ENCODE results near the gene SSTR3. TPM values are rescaled to one million over a fixed set of nuclear protein-coding genes. Genes with fewer than 3 reads are reported as not detected.

Gene SSTR3
- total and polyA plus RNA-seq, 2 donors (not counting 1 experiment from before 2014, with no cell fraction given), result not detected

DNA sequence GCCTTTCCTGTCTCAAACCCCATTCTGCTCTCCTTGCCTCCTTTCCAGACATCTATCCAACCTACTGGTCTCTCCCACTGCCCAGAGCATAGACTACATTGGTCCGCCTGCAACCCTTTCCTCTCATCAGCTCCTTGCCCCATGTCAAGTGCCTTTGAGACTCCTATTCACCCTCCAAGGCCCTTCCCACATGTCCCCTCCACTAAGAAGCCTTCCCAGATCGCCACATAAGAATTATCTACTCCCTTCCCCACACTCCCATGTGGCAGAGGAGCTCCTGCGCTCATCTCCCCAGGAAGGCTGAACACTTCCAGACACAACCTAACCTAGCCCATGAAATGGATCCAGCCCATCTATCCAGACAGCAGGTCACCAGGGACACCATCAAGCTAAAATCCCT is 34.5 kb downstream of the SSTR3 start:
- H3K9ac ChIP-seq (ENCODE audit: insufficient read depth, low read length), result no peak overlapping the region
- no peaks in the 10 kb centered on the region for H3K9me3 ChIP-seq (ENCODE audit: control insufficient read depth, insufficient read depth, low read depth, low read length)
- H3K4me3 ChIP-seq (replicated peaks in 1 of 4; ENCODE audit: control extremely low read depth in 1 of 4, insufficient read depth in 1 of 4, low read depth in 3 of 4, low read length in 4 of 4), result no peak overlapping the region
- no peak overlapping the region for H2AFZ ChIP-seq (ENCODE audit: low read length)
- peaks cover 2% of the 10 kb centered on the region for H3K27me3 ChIP-seq (ENCODE audit: control insufficient read depth, insufficient read depth, low read length)
- H3K4me2 ChIP-seq (ENCODE audit: extremely low read depth, insufficient read depth, low read length), result no peak overlapping the region
- H3K79me2 ChIP-seq (ENCODE audit: control insufficient read depth, insufficient read depth, low read length), result no peaks in the 10 kb centered on the region
- peaks cover 2% of the 10 kb centered on the region for H3K36me3 ChIP-seq (ENCODE audit: control insufficient read depth, insufficient read depth, low read length)
- TF ChIP-seq, protein P1, sequence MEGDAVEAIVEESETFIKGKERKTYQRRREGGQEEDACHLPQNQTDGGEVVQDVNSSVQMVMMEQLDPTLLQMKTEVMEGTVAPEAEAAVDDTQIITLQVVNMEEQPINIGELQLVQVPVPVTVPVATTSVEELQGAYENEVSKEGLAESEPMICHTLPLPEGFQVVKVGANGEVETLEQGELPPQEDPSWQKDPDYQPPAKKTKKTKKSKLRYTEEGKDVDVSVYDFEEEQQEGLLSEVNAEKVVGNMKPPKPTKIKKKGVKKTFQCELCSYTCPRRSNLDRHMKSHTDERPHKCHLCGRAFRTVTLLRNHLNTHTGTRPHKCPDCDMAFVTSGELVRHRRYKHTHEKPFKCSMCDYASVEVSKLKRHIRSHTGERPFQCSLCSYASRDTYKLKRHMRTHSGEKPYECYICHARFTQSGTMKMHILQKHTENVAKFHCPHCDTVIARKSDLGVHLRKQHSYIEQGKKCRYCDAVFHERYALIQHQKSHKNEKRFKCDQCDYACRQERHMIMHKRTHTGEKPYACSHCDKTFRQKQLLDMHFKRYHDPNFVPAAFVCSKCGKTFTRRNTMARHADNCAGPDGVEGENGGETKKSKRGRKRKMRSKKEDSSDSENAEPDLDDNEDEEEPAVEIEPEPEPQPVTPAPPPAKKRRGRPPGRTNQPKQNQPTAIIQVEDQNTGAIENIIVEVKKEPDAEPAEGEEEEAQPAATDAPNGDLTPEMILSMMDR (conservative IDR thresholded peaks at IDR 0.05 in 1 of 2, IDR thresholded peaks at IDR 0.05 in 1 of 2; ENCODE audit: low read depth in 1 of 2, low read length in 2 of 2), result no peak
- H4K20me1 ChIP-seq (ENCODE audit: control insufficient read depth, extremely low read depth, insufficient read depth, low read length), result peaks cover 2% of the 10 kb centered on the region
- peaks cover 14% of the 10 kb centered on the region for H3K4me1 ChIP-seq (ENCODE audit: control insufficient read depth, extremely low read depth, insufficient read depth, low read length)
- H3K27ac ChIP-seq (ENCODE audit: insufficient read depth, low read length), result no peak overlapping the region
- no peak for DNase-seq (ENCODE audit: low read depth in 2 of 2)

DNA sequence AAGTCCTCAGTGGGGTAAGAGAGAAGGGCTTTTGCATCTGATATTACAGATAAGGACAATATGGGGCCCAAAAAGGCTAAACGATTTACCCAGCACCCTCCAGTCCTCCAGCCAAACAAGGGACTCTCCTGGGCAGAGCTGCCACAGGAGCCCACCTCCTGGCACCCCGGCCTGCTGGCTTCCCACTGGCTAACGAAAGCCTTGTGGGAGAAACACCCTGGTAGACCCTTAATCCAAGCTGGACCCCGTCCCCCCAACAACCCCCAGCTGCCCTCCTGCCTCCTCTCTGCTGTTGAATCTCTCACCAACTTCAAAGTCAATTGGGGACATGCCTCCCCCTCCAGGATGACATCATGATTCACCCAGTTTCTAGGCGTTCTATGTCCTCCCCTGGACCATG is 35.1 kb downstream of the SSTR3 start:
- H3K27ac ChIP-seq (ENCODE audit: insufficient read depth, low read length), result no peak overlapping the region
- no peak overlapping the region for H3K4me2 ChIP-seq (ENCODE audit: extremely low read depth, insufficient read depth, low read length)
- no peak overlapping the region for H3K4me3 ChIP-seq (replicated peaks in 1 of 4; ENCODE audit: control extremely low read depth in 1 of 4, insufficient read depth in 1 of 4, low read depth in 3 of 4, low read length in 4 of 4)

DNA sequence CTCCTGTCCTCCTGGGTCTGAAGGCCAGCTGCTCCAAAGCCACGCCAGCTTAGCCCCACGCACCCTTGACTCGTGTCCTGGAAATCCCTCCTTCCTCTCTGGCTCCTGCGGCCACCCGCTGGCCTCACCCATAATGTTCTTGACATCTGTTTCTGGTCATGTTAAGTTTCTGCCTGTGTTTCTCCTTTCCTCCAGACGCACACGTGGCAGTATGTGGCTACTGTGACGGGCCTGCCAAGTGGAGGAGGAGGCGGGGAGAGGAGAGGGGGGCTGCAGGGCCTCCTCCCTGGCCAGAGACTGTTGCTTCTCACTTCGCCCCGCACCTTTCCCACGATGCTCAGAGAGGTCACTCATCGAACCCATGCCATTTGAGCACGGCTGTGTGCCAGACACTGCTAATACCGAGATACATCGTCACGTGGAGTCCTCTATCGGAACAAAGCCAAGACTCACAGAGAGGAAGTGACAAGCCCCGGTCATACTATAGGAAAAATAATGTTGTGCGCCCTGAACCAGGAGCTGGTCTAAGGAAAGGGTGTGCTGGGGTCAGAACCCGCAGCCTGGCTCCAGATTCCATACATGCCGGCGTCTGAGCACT is 35.7 kb downstream of the SSTR3 start:
- Histone ChIP-seq H3K4me2 (ENCODE audit: extremely low read depth, insufficient read depth, low read length) (peak overlapping the region; percentile 60), H3K79me2 (ENCODE audit: control insufficient read depth, insufficient read depth, low read length) (no peaks in the 10 kb centered on the region), H3K4me3 (replicated peaks in 1 of 4; ENCODE audit: control extremely low read depth in 1 of 4, insufficient read depth in 1 of 4, low read depth in 3 of 4, low read length in 4 of 4) (no peak overlapping the region), H2AFZ (ENCODE audit: low read length) (peak overlapping the region; percentile 32), H3K36me3 (ENCODE audit: control insufficient read depth, insufficient read depth, low read length) (no peaks in the 10 kb centered on the region), H3K4me1 (ENCODE audit: control insufficient read depth, extremely low read depth, insufficient read depth, low read length) (peaks cover 14% of the 10 kb centered on the region), H3K27ac (ENCODE audit: insufficient read depth, low read length) (no peak overlapping the region), H3K9ac (ENCODE audit: insufficient read depth, low read length) (peak overlapping the region; percentile 20), H3K9me3 (ENCODE audit: control insufficient read depth, insufficient read depth, low read depth, low read length) (no peaks in the 10 kb centered on the region), H3K27me3 (ENCODE audit: control insufficient read depth, insufficient read depth, low read length) (peaks cover 3% of the 10 kb centered on the region), H4K20me1 (ENCODE audit: control insufficient read depth, extremely low read depth, insufficient read depth, low read length) (peaks cover 2% of the 10 kb centered on the region)
- peak; percentile 83 to 86 for DNase-seq (ENCODE audit: low read depth in 2 of 2)
- TF ChIP-seq, protein P1 (conservative IDR thresholded peaks at IDR 0.05 in 1 of 2, IDR thresholded peaks at IDR 0.05 in 1 of 2; ENCODE audit: low read depth in 1 of 2, low read length in 2 of 2), result no peak
- no peak for TF ChIP-seq EZH2 (IDR thresholded peaks at IDR 0.05; ENCODE audit: low read length, missing control alignments)

More for the DNA sequence above, 35.1 kb downstream of the SSTR3 start:
- no peak overlapping the region for H2AFZ ChIP-seq (ENCODE audit: low read length)
- H3K9ac ChIP-seq (ENCODE audit: insufficient read depth, low read length), result no peak overlapping the region
- no peak for DNase-seq (ENCODE audit: low read depth in 2 of 2)
- no peak for TF ChIP-seq EZH2 (IDR thresholded peaks at IDR 0.05; ENCODE audit: low read length, missing control alignments)
- TF ChIP-seq, protein P1 (conservative IDR thresholded peaks at IDR 0.05 in 1 of 2, IDR thresholded peaks at IDR 0.05 in 1 of 2; ENCODE audit: low read depth in 1 of 2, low read length in 2 of 2), result no peak
- H4K20me1 ChIP-seq (ENCODE audit: control insufficient read depth, extremely low read depth, insufficient read depth, low read length), result peaks cover 2% of the 10 kb centered on the region
- H3K9me3 ChIP-seq (ENCODE audit: control insufficient read depth, insufficient read depth, low read depth, low read length), result no peaks in the 10 kb centered on the region
- H3K36me3 ChIP-seq (ENCODE audit: control insufficient read depth, insufficient read depth, low read length), result peaks cover 2% of the 10 kb centered on the region
- H3K4me1 ChIP-seq (ENCODE audit: control insufficient read depth, extremely low read depth, insufficient read depth, low read length), result peaks cover 14% of the 10 kb centered on the region
- peaks cover 3% of the 10 kb centered on the region for H3K27me3 ChIP-seq (ENCODE audit: control insufficient read depth, insufficient read depth, low read length)
- no peaks in the 10 kb centered on the region for H3K79me2 ChIP-seq (ENCODE audit: control insufficient read depth, insufficient read depth, low read length)
